ENCODE data around the gene EPN3.

GRCh38 chr17:50557630-50558029, 25.1 kb downstream of the EPN3 start:
- no peak for TF ChIP-seq CTCF (IDR thresholded peaks at IDR 0.05)
- TF ChIP-seq ZFX (IDR thresholded peaks at IDR 0.05; ENCODE audit: borderline replicate concordance): no peak
